Fibroblast of skin of abdomen (primary cell): ENCODE measurements around the gene NEUROG1.
A peak's percentile ranks its signal among the peaks of the same experiment; 100 is the strongest.

Experiments
- DNase-seq: peaks from one replicate; pipeline ENCODE4 v3.0.0-alpha.2; 2013

The NEUROG1 gene

GRCh38 chr5:135561266-135561665, 25.5 kb upstream of the NEUROG1 start:
- no peak for DNase-seq

- peak; percentile 76 for DNase-seq
These were observed 25.1 kb upstream of the NEUROG1 start for GRCh38 chr5:135560858-135561257.

- no peak for DNase-seq
These were observed 23.6 kb upstream of the NEUROG1 start for GRCh38 chr5:135559354-135559753.

GRCh38 chr5:135557076-135557838, 21.5 kb upstream of the NEUROG1 start:
- no peak for DNase-seq

DNA sequence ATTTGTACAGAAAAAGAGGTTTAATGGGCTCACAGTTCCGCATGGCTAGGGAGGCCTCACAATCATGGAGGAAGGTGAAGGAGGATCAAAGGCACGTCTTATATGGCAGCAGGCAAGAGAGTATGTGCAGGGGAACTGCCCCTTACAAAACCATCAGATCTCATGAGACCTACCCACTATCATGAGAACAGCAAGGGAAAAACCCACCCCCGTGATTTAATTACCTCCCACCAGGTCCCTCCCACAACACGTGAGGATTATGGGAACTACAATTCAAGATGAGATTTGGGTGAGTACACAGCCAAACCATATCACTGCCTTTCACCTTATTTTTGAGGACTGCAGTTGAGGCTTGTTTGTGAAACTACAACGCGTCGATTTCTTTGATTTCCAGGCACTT, 20.9 kb upstream of the NEUROG1 start:
- no peak for DNase-seq

- DNase-seq, result no peak
These were observed 19.8 kb upstream of the NEUROG1 start for GRCh38 chr5:135555530-135555929.

GRCh38 chr5:135553688-135554462, 18.1 kb upstream of the NEUROG1 start:
- no peak for DNase-seq

DNA sequence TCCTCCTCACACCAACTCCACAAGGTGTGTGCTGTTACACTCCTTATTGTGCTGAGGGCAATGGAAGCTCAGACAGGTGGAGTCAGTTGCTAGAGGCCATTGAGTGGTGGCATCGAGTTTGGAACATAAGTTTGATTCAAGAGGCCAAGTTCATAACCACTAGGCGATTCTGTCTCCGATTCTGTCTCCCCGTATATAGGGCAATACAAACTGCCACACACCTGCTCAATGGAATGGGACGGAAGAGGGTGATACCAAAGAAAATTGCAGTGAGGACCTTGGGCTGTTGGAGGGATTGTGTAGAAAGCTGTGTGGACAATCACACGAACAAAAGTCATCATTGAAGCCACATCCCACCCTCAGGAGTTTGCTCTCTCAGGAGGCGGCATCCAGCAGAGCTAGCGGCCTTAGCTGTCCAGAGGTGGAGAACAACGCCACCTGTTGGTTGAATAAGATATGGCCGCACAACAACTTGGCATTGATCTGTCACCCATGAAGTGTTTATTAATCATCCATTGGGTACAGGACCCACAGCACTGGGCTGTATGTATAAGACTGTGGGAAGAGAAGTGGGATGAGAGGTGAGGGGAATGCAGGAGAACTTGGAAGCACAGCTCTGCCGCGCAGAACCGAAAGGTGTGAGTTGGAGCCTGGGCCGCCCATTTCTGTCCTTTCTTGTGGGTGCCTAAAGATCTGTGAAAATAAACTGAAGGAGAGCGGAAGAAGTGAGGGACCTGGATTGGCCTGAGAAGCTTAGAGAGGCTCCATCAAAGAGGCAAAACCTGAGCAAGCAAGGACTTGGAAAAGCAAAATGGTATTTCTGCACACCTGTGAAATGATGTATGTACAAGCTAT, 16.1 kb upstream of the NEUROG1 start:
- DNase-seq, result peak; percentile 64

GRCh38 chr5:135549413-135549812, 13.6 kb upstream of the NEUROG1 start:
- no peak for DNase-seq

DNA sequence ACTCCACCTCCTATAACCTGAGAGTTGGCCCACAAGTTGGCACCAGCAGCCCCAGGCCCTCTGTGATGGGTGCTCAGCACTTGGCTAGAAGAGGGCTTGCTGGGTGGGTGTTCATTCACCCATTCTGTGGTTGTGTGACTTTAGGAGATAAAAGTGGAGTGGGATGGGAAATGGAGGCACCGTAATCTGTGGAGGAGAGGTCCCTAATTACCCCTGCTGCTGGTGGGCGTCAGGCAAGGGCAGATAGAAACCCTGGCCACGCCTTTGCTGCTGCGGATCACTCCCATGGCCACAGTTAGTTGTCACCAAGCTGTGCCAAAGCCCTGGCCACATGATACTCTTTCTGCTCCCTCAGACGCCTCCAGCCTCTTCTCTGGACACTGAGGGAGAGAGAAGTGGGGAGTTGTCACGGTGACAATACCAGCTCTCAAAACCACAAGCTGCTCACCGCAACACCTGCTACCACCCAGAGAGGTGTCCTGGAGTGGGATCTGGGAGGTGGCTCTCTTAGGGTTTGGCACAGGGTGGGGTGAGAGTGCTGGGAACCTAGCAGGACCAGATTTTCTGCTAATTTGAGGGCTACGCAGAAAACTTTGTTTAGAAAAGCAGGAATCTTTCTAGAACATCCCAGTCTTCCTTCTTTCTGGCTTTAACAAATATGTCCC, 12.0 kb upstream of the NEUROG1 start:
- no peak for DNase-seq

DNA sequence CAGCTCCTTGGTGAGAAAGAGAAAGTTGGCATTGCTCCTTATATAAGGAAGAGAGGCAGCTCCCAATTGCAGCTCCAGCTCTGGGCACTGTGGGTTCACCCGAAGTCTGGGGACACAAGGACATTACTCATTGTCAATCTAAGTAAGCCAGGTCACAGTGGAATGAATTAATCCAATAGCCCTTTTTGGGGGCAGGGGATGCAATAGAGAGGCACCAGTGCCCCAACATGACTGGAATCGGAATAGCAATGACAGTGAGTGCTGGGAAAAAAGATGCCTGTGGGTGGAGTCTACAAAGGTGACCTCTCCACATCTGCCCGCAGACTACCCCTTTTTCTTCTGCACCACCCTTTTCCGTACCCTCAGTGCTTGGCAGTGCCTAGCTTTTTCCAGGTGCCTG, 11.1 kb upstream of the NEUROG1 start:
- no peak for DNase-seq

DNA sequence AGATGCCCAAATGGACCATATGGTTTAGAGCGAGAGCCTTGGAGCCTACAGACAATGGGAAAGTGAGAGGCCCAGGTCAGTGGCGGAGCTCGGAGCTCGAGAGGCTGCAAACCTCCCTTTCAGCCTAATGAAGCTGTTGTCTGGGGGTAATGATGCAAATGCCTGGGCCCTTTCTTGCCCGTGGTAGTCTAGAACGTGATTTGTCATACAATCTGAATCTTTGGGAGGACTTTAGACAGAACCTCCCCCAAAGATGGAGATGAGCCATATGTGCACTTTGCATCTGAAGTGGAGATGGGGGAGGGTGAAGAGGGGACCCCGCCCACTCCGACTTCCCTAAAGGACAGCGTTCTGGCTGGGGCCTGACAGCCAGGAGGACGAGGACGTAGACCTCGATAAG, 10.3 kb upstream of the NEUROG1 start:
- no peak for DNase-seq

- no peak for DNase-seq
These were observed 9.3 kb upstream of the NEUROG1 start for GRCh38 chr5:135545099-135545498.

- DNase-seq, result no peak
These were observed 7.9 kb upstream of the NEUROG1 start for GRCh38 chr5:135543485-135544304.

DNA sequence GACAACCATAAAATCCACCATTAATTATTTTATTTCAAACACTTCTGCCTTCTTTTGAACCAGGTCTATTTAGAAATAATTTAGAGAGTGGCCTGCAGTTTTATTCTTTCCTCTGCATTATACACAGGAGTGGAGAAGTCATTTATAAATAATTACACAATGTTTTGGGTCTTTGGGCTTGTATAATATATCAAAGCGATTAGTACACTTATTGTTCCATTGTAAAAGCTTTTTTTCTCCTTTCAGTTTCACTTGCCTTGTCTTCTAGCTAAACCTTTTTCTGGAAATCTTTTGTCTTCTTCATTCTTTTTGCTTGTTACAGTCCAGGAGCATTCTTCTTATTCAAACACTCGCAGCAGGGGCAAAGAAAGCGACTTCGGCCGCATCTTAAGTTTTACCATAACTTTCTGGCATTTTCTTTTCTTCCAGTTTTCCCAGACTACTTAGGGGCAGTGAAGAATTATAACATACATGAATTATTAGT, 7.3 kb upstream of the NEUROG1 start:
- no peak for DNase-seq

DNA sequence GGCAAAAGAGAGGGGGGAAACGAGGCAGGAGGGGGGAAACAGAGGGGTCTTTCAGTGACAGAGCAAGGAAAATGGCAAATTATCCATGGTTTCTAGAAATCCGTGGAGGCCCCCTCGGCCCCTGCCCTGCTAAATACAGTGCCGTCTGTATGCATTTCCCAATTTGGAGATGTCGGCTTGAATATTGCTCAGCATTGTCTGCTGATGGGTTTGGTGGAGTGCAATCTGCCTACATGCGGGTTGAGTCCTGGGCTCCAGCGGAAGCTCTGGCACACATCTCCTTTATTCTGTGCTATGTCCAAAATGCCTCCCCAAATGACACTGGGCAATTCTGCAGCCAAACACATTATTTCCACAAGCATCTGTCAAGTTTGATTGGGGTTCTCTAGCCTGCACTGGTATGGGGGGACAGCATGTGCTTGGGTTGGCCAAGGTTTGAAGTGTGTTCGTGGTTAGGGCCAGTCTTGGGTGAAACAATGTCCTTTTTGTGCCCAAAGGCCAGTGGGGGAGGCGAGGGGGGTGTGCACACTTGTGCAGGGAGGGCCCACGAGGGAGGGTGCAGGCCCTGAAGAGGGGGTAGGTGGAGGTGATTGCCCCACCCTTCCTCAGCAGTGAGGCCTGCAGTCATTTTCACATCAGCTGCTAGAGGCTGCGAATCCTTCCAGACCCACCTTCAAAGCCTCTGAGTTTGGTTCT, 6.2 kb upstream of the NEUROG1 start:
- DNase-seq, result no peak

DNA sequence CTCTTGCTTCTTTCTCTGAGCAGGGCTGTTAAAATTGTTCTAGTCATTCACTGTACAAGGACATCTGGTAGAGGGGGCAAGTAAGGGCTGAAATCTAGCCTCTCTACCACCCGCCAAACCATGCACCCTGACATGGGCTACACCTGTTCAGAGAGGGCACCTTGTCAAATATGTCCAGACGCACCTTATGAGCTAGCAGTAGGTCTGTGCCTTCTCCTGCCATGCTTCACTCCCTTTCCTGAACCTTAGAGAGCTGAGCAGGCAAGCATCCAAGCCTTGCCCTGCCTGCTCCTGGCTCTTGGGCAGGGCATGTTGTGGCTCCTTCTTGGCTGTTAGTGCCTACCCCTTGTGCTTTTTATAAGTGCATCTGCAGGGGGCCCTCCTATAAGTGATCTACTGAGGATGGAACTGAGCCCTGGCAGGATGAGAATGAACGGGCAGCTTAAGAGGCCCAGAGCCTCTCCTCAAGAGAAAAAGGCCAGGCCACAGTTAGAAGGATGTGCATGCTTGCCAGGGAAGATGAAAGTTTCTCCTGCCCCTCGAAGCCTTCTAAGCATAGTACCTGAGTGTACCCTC, 3.8 kb upstream of the NEUROG1 start:
- DNase-seq, result no peak

GRCh38 chr5:135538261-135538660, 2.5 kb upstream of the NEUROG1 start:
- no peak for DNase-seq

GRCh38 chr5:135537745-135538144, 2.0 kb upstream of the NEUROG1 start:
- DNase-seq, result no peak

- DNase-seq, result no peak
These were observed 1.5 kb upstream of the NEUROG1 start for GRCh38 chr5:135537271-135537670.

GRCh38 chr5:135535420-135535819, 344 bp downstream of the NEUROG1 start:
- no peak for DNase-seq
